Activated T-helper 17 cell treated with anti-CD3 and anti-CD28 coated beads, Interleukin-2, amount 50 U/mL, for 72 hours (primary cell): ENCODE results near the gene GRM3. TPM values are rescaled to one million over a fixed set of nuclear protein-coding genes. Genes with fewer than 3 reads are reported as not detected.

Experiments
- ATAC-seq: fragments of 150-1000 bp; cut with Tn5 transposase; replicated peaks from 2 replicates; pipeline ENCODE4 v1.10.0; 2021; ENCODE audit warnings: mild to moderate bottlenecking, moderate library complexity
- H3K27ac Mint-ChIP-seq: one replicate; pipeline ENCODE4 v1.8.0; 2022; ENCODE audit warnings: mixed read lengths
- H3K27me3 Mint-ChIP-seq: one replicate; pipeline ENCODE4 v1.8.0; 2022; ENCODE audit warnings: mixed read lengths
- H3K36me3 Mint-ChIP-seq: one replicate; pipeline ENCODE4 v1.8.0; 2022; ENCODE audit warnings: low read depth, mild to moderate bottlenecking, mixed read lengths
- H3K4me1 Mint-ChIP-seq: one replicate; pipeline ENCODE4 v1.8.0; 2022; ENCODE audit warnings: mixed read lengths
- H3K4me3 Mint-ChIP-seq: one replicate; pipeline ENCODE4 v1.8.0; 2022; ENCODE audit warnings: mild to moderate bottlenecking, mixed read lengths
- H3K9me3 Mint-ChIP-seq: one replicate; pipeline ENCODE4 v1.8.0; 2022; ENCODE audit warnings: mixed read lengths
- total RNA-seq, 2 donors: library from RNA; stranded (reverse); gene quantifications; one replicate each; pipeline ENCODE4 v1.2.3, GENCODE V29; 2022

The GRM3 gene
- total RNA-seq, 2 donors from 2014 or later, result not detected

- H3K27ac Mint-ChIP-seq, result no peak overlapping the region
- no peaks in the 10 kb centered on the region for H3K4me1 Mint-ChIP-seq
- H3K27me3 Mint-ChIP-seq, result no peaks in the 10 kb centered on the region
- no peaks in the 10 kb centered on the region for H3K36me3 Mint-ChIP-seq
- no peak overlapping the region for H3K4me3 Mint-ChIP-seq
- ATAC-seq, result no peak
- no peaks in the 10 kb centered on the region for H3K9me3 Mint-ChIP-seq
Measured at GRCh38 chr7:86851566-86851965, 207.9 kb downstream of the GRM3 start.

- no peak for ATAC-seq
- H3K9me3 Mint-ChIP-seq, result no peaks in the 10 kb centered on the region
- H3K27me3 Mint-ChIP-seq, result peaks cover 4% of the 10 kb centered on the region
- no peak overlapping the region for H3K27ac Mint-ChIP-seq
- no peaks in the 10 kb centered on the region for H3K36me3 Mint-ChIP-seq
- H3K4me3 Mint-ChIP-seq, result no peak overlapping the region
- no peaks in the 10 kb centered on the region for H3K4me1 Mint-ChIP-seq
Measured at GRCh38 chr7:86863452-86863851, 219.7 kb downstream of the GRM3 start.

GRCh38 chr7:86867163-86867762 is 223.6 kb downstream of the GRM3 start:
- Mint-ChIP-seq H3K9me3 (peaks cover 6% of the 10 kb centered on the region), H3K27ac (no peak overlapping the region), H3K36me3 (peaks cover 6% of the 10 kb centered on the region), H3K4me1 (no peaks in the 10 kb centered on the region), H3K4me3 (no peak overlapping the region), H3K27me3 (peaks cover 5% of the 10 kb centered on the region)
- no peak for ATAC-seq

GRCh38 chr7:86876146-86876545 is 232.4 kb downstream of the GRM3 start:
- Mint-ChIP-seq H3K9me3 (no peaks in the 10 kb centered on the region), H3K4me3 (no peak overlapping the region), H3K4me1 (no peaks in the 10 kb centered on the region), H3K36me3 (no peaks in the 10 kb centered on the region), H3K27me3 (no peaks in the 10 kb centered on the region), H3K27ac (no peak overlapping the region)
- ATAC-seq, result no peak

- H3K27me3 Mint-ChIP-seq, result no peaks in the 10 kb centered on the region
- ATAC-seq, result no peak
Measured at GRCh38 chr7:86884152-86884551, 240.4 kb downstream of the GRM3 start.

GRCh38 chr7:86889501-86889900 is 245.8 kb downstream of the GRM3 start:
- Mint-ChIP-seq H3K27ac (no peak overlapping the region), H3K4me3 (no peak overlapping the region), H3K27me3 (no peaks in the 10 kb centered on the region), H3K4me1 (no peaks in the 10 kb centered on the region), H3K36me3 (peaks cover 5% of the 10 kb centered on the region), H3K9me3 (no peaks in the 10 kb centered on the region)
- ATAC-seq, result no peak

More at GRCh38 chr7:86884152-86884551, 240.4 kb downstream of the GRM3 start:
- H3K9me3 Mint-ChIP-seq, result no peaks in the 10 kb centered on the region
- no peaks in the 10 kb centered on the region for H3K36me3 Mint-ChIP-seq
- no peak overlapping the region for H3K4me3 Mint-ChIP-seq
- H3K4me1 Mint-ChIP-seq, result no peaks in the 10 kb centered on the region
- H3K27ac Mint-ChIP-seq, result no peak overlapping the region

GRCh38 chr7:86898171-86898570 is 254.5 kb downstream of the GRM3 start:
- no peak overlapping the region for H3K27ac Mint-ChIP-seq
- H3K36me3 Mint-ChIP-seq, result peaks cover 5% of the 10 kb centered on the region
- no peaks in the 10 kb centered on the region for H3K27me3 Mint-ChIP-seq
- H3K4me3 Mint-ChIP-seq, result no peak overlapping the region
- no peaks in the 10 kb centered on the region for H3K9me3 Mint-ChIP-seq
- no peaks in the 10 kb centered on the region for H3K4me1 Mint-ChIP-seq
- ATAC-seq, result no peak

GRCh38 chr7:86900886-86901285 is 257.2 kb downstream of the GRM3 start:
- Mint-ChIP-seq H3K36me3 (peaks cover 5% of the 10 kb centered on the region), H3K9me3 (no peaks in the 10 kb centered on the region), H3K4me3 (no peak overlapping the region), H3K27me3 (no peaks in the 10 kb centered on the region), H3K4me1 (no peaks in the 10 kb centered on the region), H3K27ac (no peak overlapping the region)
- ATAC-seq, result no peak

GRCh38 chr7:86904949-86905834 is 261.5 kb downstream of the GRM3 start:
- no peak overlapping the region for H3K4me3 Mint-ChIP-seq
- H3K36me3 Mint-ChIP-seq, result no peaks in the 10 kb centered on the region
- H3K4me1 Mint-ChIP-seq, result no peaks in the 10 kb centered on the region
- no peaks in the 10 kb centered on the region for H3K27me3 Mint-ChIP-seq
- no peak for ATAC-seq
- H3K9me3 Mint-ChIP-seq, result no peaks in the 10 kb centered on the region
- no peak overlapping the region for H3K27ac Mint-ChIP-seq

- Mint-ChIP-seq H3K4me1 (no peaks in the 10 kb centered on the region), H3K4me3 (no peak overlapping the region), H3K27me3 (no peaks in the 10 kb centered on the region), H3K36me3 (no peaks in the 10 kb centered on the region), H3K9me3 (no peaks in the 10 kb centered on the region), H3K27ac (no peak overlapping the region)
- ATAC-seq, result no peak
Measured at GRCh38 chr7:86908948-86909347, 265.2 kb downstream of the GRM3 start.

- no peak overlapping the region for H3K27ac Mint-ChIP-seq
- H3K9me3 Mint-ChIP-seq, result no peaks in the 10 kb centered on the region
- no peak for ATAC-seq
- no peaks in the 10 kb centered on the region for H3K27me3 Mint-ChIP-seq
- H3K4me1 Mint-ChIP-seq, result peaks cover 5% of the 10 kb centered on the region
- H3K4me3 Mint-ChIP-seq, result no peak overlapping the region
- H3K36me3 Mint-ChIP-seq, result no peaks in the 10 kb centered on the region
Measured at GRCh38 chr7:86911659-86912058, 267.9 kb downstream of the GRM3 start.

- no peaks in the 10 kb centered on the region for H3K27me3 Mint-ChIP-seq
- H3K36me3 Mint-ChIP-seq, result no peaks in the 10 kb centered on the region
- no peak overlapping the region for H3K27ac Mint-ChIP-seq
- peaks cover 5% of the 10 kb centered on the region for H3K4me1 Mint-ChIP-seq
- ATAC-seq, result no peak
- no peaks in the 10 kb centered on the region for H3K9me3 Mint-ChIP-seq
- no peak overlapping the region for H3K4me3 Mint-ChIP-seq
Measured at GRCh38 chr7:86913709-86914108, 270.0 kb downstream of the GRM3 start.
